ENCODE results near the gene HMX2.
A peak's percentile ranks its signal among the peaks of the same experiment; 100 is the strongest.

The HMX2 gene

GRCh38 chr10:123135415-123136141 is 12.4 kb upstream of the HMX2 start, which contains the start of gene HMX3:
Gene HMX3, plus strand, starts transcription at chr10:123135970. Its CDS starts 81 bp downstream, at chr10:123136051.
- H3K27me3 ChIP-seq: peaks cover 7 to 100% of the 10 kb centered on the region in 2 donors
- H3K9me3 ChIP-seq: no peaks in the 10 kb centered on the region
- no peaks in the 10 kb centered on the region for H3K36me3 ChIP-seq
- no peak for DNase-seq
- H3K4me3 ChIP-seq: peak within 1 kb of the TSS; percentile 36 to 48
- H3K27ac ChIP-seq: no peak within 1 kb of the TSS
- H3K4me1 ChIP-seq: peaks cover 0 to 58% (median 44%) of the 10 kb centered on the region in 4 donors
- intact Hi-C loops (cut with DNase I; ENCODE audit: low total_unique reads): no loop called here
- no peak for TF ChIP-seq CTCF (IDR thresholded peaks at IDR 0.05)

- H3K4me1 ChIP-seq: peaks cover 0 to 58% (median 44%) of the 10 kb centered on the region in 4 donors
- no peak for TF ChIP-seq CTCF (IDR thresholded peaks at IDR 0.05)
- peak overlapping the region; percentile 36 to 48 for H3K4me3 ChIP-seq
- DNase-seq: no peak
- no peak overlapping the region for H3K27ac ChIP-seq
- no peaks in the 10 kb centered on the region for H3K9me3 ChIP-seq
- peaks cover 7 to 100% of the 10 kb centered on the region in 2 donors for H3K27me3 ChIP-seq
- intact Hi-C loops (cut with DNase I; ENCODE audit: low total_unique reads): no loop called here
- H3K36me3 ChIP-seq: no peaks in the 10 kb centered on the region
These were observed 11.6 kb upstream of the HMX2 start for GRCh38 chr10:123136221-123136805.

- Histone ChIP-seq H3K36me3 (no peaks in the 10 kb centered on the region), H3K4me1 (peaks cover 0 to 58% (median 44%) of the 10 kb centered on the region in 4 donors), H3K27ac (no peak overlapping the region), H3K9me3 (no peaks in the 10 kb centered on the region), H3K4me3 (peak overlapping the region; percentile 8 to 39), H3K27me3 (peaks cover 7 to 100% of the 10 kb centered on the region in 2 donors)
- intact Hi-C loops (cut with DNase I; ENCODE audit: low total_unique reads): no loop called here
- TF ChIP-seq CTCF (IDR thresholded peaks at IDR 0.05): no peak
- no peak for DNase-seq
These were observed 10.9 kb upstream of the HMX2 start for GRCh38 chr10:123136806-123137642.

- Histone ChIP-seq H3K4me1 (peaks cover 0 to 48% (median 40%) of the 10 kb centered on the region in 4 donors), H3K27me3 (peaks cover 6 to 100% of the 10 kb centered on the region in 2 donors), H3K4me3 (no peak overlapping the region), H3K36me3 (no peaks in the 10 kb centered on the region), H3K27ac (no peak overlapping the region), H3K9me3 (no peaks in the 10 kb centered on the region)
- intact Hi-C loops (cut with DNase I; ENCODE audit: low total_unique reads): no loop called here
- no peak for TF ChIP-seq CTCF (IDR thresholded peaks at IDR 0.05)
- no peak for DNase-seq
These were observed 8.8 kb upstream of the HMX2 start for GRCh38 chr10:123139165-123139520.

- Histone ChIP-seq H3K4me1 (peaks cover 0 to 45% (median 39%) of the 10 kb centered on the region in 4 donors), H3K27ac (no peak overlapping the region), H3K9me3 (no peaks in the 10 kb centered on the region), H3K27me3 (peaks cover 5 to 100% of the 10 kb centered on the region in 2 donors), H3K36me3 (no peaks in the 10 kb centered on the region), H3K4me3 (no peak overlapping the region)
- intact Hi-C loops (cut with DNase I; ENCODE audit: low total_unique reads): no loop called here
- TF ChIP-seq CTCF (IDR thresholded peaks at IDR 0.05): no peak
- DNase-seq: no peak
These were observed 8.3 kb upstream of the HMX2 start for GRCh38 chr10:123139521-123140163.
